Body of pancreas (tissue), 4 donors: Measurements from ENCODE around the gene CDH4. TPM values are rescaled to one million over a fixed set of nuclear protein-coding genes. Genes with fewer than 3 reads are reported as not detected.

Source experiments
- ATAC-seq: fragments of 150-250 bp; one replicate; pipeline ENCODE4 v1.9.1; 2016
- DNase-seq, 4 donors: peaks; one replicate each; pipeline ENCODE4 v3.0.0-alpha.2; 2019
- H3K27ac ChIP-seq, 4 donors: fragments of 200-600 bp; sonication (generic); 1 replicate in 3 of 4; 2 replicates in 1 of 4; pipeline versions ENCODE4 v1.5.1 to v1.6.1; 2016 to 2019; ENCODE audit warnings: mild to moderate bottlenecking in 1 of 4, mixed read lengths in 1 of 4, moderate library complexity in 1 of 4
- H3K27me3 ChIP-seq, 2 donors: fragments of 200-600 bp; sonication (generic); one replicate each; pipeline ENCODE4 v1.6.0; 2016; ENCODE audit warnings: mild to moderate bottlenecking in 1 of 2
- H3K36me3 ChIP-seq, 2 donors: fragments of 200-600 bp; sonication (generic); replicated peaks in 1 of 2; 2 replicates each; pipeline ENCODE4 v1.5.1; 2016; ENCODE audit warnings: low read depth in 2 of 2; ENCODE audit not compliant: insufficient read depth in 1 of 2
- H3K4me1 ChIP-seq: fragments of 200-600 bp; sonication (generic); one replicate; pipeline ENCODE4 v1.6.0; 2016
- H3K4me3 ChIP-seq, 2 donors: fragments of 200-600 bp; sonication (generic); 1 replicate in 1 of 2; 2 replicates in 1 of 2; pipeline ENCODE4 v1.5.1; 2016 to 2019
- H3K9me3 ChIP-seq, 3 donors: fragments of 200-600 bp; sonication (generic); 1 replicate in 2 of 3; 2 replicates in 1 of 3; pipeline ENCODE4 v1.5.1; 2016
- CTCF ChIP-seq, 7 experiments: fragments of 450-650 bp in 4 of 7; fragments of 200-600 bp in 3 of 7; sonication (generic) in 3 of 7; IDR thresholded peaks; one replicate each; pipeline ENCODE4 v1.5.1; 2016 to 2019; ENCODE audit warnings: antibody characterized with exemption in 7 of 7
- POLR2A ChIP-seq, 3 donors: fragments of 450-650 bp; IDR thresholded peaks; one replicate each; pipeline ENCODE4 v1.6.1; 2016; ENCODE audit warnings: antibody characterized with exemption in 3 of 3, mild to moderate bottlenecking in 2 of 3
- WGBS, 2 donors: methylation state at CpG; one replicate each; pipeline ENCODE4 v1.1.5; 2017; 5-methylcytosine and 5-hydroxymethylcytosine counted together
- intact Hi-C: fragments of 100-400 bp; cut with DNase I; formaldehyde crosslinking; loops from one replicate; pipeline ENCODE4 v1.15.1; 2023
- total RNA-seq, 2 donors: library from RNA; depleted of rRNA; stranded (reverse); fragments of >200 nt; gene quantifications; one replicate each; pipeline ENCODE4 v1.1.0, GENCODE V29; 2016

Gene CDH4
- total RNA-seq, 2 donors from 2014 or later: 0.33 to 0.52 TPM

GRCh38 chr20:61746781-61747180, 494.7 kb downstream of the CDH4 start:
- Histone ChIP-seq H3K36me3 (no peaks in the 10 kb centered on the region), H3K27ac (no peak overlapping the region), H3K4me3 (no peak overlapping the region), H3K4me1 (no peaks in the 10 kb centered on the region), H3K9me3 (peaks cover 0 to 22% (median 0%) of the 10 kb centered on the region in 3 donors), H3K27me3 (no peaks in the 10 kb centered on the region)
- ATAC-seq (no peak), DNase-seq (no peak)
- TF ChIP-seq POLR2A (IDR thresholded peaks at IDR 0.05): no peak
- no peak for TF ChIP-seq CTCF (IDR thresholded peaks at IDR 0.05)
- 70 to 81% methylated on average over 11 to 12 of the region's 12 CpGs for WGBS, 2 donors
- intact Hi-C loops: no loop called here

GRCh38 chr20:61748376-61748775, 496.3 kb downstream of the CDH4 start:
- peaks cover 0 to 3% of the 10 kb centered on the region in 2 donors for H3K27me3 ChIP-seq
- DNase-seq (no peak), ATAC-seq (no peak)
- no peaks in the 10 kb centered on the region for H3K36me3 ChIP-seq
- H3K9me3 ChIP-seq: peaks cover 0 to 24% (median 0%) of the 10 kb centered on the region in 3 donors
- no peak overlapping the region for H3K27ac ChIP-seq
- no peaks in the 10 kb centered on the region for H3K4me1 ChIP-seq
- WGBS, 2 donors: 41 to 46% methylated on average over 3 of the region's 3 CpGs
- H3K4me3 ChIP-seq: no peak overlapping the region
- TF ChIP-seq CTCF (IDR thresholded peaks at IDR 0.05) (no peak), POLR2A (IDR thresholded peaks at IDR 0.05) (no peak)
- intact Hi-C loops: no loop called here

GRCh38 chr20:61749406-61750075, 497.5 kb downstream of the CDH4 start:
- no peak overlapping the region for H3K27ac ChIP-seq
- peaks cover 0 to 3% of the 10 kb centered on the region in 2 donors for H3K27me3 ChIP-seq
- no peak for ATAC-seq
- no peak for DNase-seq
- H3K4me1 ChIP-seq: no peaks in the 10 kb centered on the region
- 69 to 70% methylated on average over 6 of the region's 6 CpGs for WGBS, 2 donors
- no peak for TF ChIP-seq CTCF (IDR thresholded peaks at IDR 0.05)
- TF ChIP-seq POLR2A (IDR thresholded peaks at IDR 0.05): no peak
- no peak overlapping the region for H3K4me3 ChIP-seq
- peaks cover 0 to 24% (median 0%) of the 10 kb centered on the region in 3 donors for H3K9me3 ChIP-seq
- intact Hi-C loops: no loop called here
- no peaks in the 10 kb centered on the region for H3K36me3 ChIP-seq

GRCh38 chr20:61750093-61750492, 498.0 kb downstream of the CDH4 start:
- no peaks in the 10 kb centered on the region for H3K36me3 ChIP-seq
- TF ChIP-seq CTCF (IDR thresholded peaks at IDR 0.05) (no peak), POLR2A (IDR thresholded peaks at IDR 0.05) (no peak)
- H3K9me3 ChIP-seq: peaks cover 0 to 24% (median 0%) of the 10 kb centered on the region in 3 donors
- WGBS, 2 donors: 57 to 67% methylated on average over 1 of the region's 1 CpG
- DNase-seq (no peak), ATAC-seq (no peak)
- H3K4me1 ChIP-seq: no peaks in the 10 kb centered on the region
- H3K4me3 ChIP-seq: no peak overlapping the region
- intact Hi-C loops: no loop called here
- no peak overlapping the region for H3K27ac ChIP-seq
- peaks cover 0 to 3% of the 10 kb centered on the region in 2 donors for H3K27me3 ChIP-seq

- DNase-seq (no peak), ATAC-seq (no peak)
- WGBS, 2 donors: 75 to 77% methylated on average over 8 of the region's 8 CpGs
- intact Hi-C loops: no loop called here
- Histone ChIP-seq H3K4me1 (no peaks in the 10 kb centered on the region), H3K36me3 (no peaks in the 10 kb centered on the region), H3K27me3 (peaks cover 0 to 3% of the 10 kb centered on the region in 2 donors), H3K27ac (no peak overlapping the region), H3K9me3 (peaks cover 0 to 24% (median 0%) of the 10 kb centered on the region in 3 donors), H3K4me3 (no peak overlapping the region)
- TF ChIP-seq CTCF (IDR thresholded peaks at IDR 0.05) (no peak), POLR2A (IDR thresholded peaks at IDR 0.05) (no peak)
Measured at GRCh38 chr20:61752576-61752975, 500.5 kb downstream of the CDH4 start.
